GM13976 (cell line): Measurements from ENCODE around the gene TFE3.
"Not testable (repeated sequence)": the region's sequence is repeated elsewhere in the genome, so short reads cannot be mapped to it uniquely, and the experiment has no call there.

Source experiments
- DNase-seq: peaks from one replicate; pipeline ENCODE4 v3.0.0; 2012; ENCODE audit warnings: low spot score
- in situ Hi-C: fragments of 300-500 bp; cut with MboI; formaldehyde crosslinking; loops from one replicate; pipeline ENCODE4 v1.12.0; 2022; ENCODE audit warnings: low sequenced_read_pairs, mixed read lengths, inconsistent platforms; ENCODE audit not compliant: unreplicated experiment
- TF ChIP-seq, protein P1 (sequence below): IDR thresholded peaks from 2 replicates; pipeline ENCODE4 v1.5.1; 2012; ENCODE audit warnings: borderline replicate concordance, mild to moderate bottlenecking; ENCODE audit not compliant: insufficient read depth; ENCODE audit errors: extremely low read depth, missing control alignments, control extremely low read depth

TFE3 gene

DNA sequence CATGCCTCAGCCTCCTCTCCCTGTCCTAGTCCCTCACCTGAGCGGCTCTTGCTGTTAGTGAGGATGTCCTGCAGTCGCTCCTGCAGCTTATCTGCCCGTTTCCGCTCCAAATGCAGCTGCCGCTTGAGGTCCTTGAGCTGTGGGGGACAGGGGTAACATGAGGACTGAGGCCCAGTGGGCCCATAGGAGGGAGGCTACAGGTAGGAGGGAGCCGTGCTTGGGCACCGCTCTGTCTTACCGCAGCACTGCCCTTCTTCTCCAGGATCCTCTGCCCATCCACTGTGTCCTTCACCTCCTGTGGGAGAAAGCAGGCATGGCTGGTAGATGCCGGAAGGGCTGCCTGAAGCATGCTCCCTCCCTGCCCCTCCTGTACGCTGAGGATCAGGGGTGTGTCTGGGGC, 62.0 kb downstream of the TFE3 start:
- in situ Hi-C loops, result no loop called here
- TF ChIP-seq, protein P1, sequence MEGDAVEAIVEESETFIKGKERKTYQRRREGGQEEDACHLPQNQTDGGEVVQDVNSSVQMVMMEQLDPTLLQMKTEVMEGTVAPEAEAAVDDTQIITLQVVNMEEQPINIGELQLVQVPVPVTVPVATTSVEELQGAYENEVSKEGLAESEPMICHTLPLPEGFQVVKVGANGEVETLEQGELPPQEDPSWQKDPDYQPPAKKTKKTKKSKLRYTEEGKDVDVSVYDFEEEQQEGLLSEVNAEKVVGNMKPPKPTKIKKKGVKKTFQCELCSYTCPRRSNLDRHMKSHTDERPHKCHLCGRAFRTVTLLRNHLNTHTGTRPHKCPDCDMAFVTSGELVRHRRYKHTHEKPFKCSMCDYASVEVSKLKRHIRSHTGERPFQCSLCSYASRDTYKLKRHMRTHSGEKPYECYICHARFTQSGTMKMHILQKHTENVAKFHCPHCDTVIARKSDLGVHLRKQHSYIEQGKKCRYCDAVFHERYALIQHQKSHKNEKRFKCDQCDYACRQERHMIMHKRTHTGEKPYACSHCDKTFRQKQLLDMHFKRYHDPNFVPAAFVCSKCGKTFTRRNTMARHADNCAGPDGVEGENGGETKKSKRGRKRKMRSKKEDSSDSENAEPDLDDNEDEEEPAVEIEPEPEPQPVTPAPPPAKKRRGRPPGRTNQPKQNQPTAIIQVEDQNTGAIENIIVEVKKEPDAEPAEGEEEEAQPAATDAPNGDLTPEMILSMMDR, result no peak
- no peak for DNase-seq

DNA sequence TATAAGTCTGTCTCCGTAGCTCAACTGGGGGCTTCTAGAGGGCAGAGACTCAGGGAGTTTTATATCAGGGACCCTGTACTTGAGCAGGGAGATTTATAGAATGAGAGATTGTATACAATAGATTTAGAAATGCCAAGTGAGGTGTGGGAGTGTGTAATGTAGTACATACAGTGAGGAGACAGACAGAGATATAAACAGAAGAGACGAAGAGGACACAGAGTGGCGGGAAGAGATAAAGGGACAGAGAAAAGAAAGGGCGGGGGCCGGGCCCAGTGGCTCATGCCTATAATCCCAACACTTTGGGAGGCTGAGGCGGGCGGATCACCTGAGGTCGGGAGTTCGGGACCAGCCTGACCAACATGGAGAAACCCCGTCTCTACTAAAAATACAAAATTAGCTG, 62.8 kb downstream of the TFE3 start:
- DNase-seq, in situ Hi-C loops: not testable (repeated sequence)
